BE2C (cell line): ENCODE results near the gene ARHGEF26.

Source experiments
- DNase-seq: peaks from one replicate; pipeline ENCODE4 v3.0.0-alpha.2; 2020
- H3K27me3 ChIP-seq: fragments of 250-450 bp; sonication (Bioruptor Pico); 2 replicates; pipeline ENCODE4 v1.5.1; 2020; ENCODE audit warnings: mild to moderate bottlenecking
- H3K36me3 ChIP-seq: fragments of 250-450 bp; sonication (Bioruptor Pico); 2 replicates; pipeline ENCODE4 v1.5.1; 2020; ENCODE audit warnings: mild to moderate bottlenecking
- H3K4me1 ChIP-seq: fragments of 250-450 bp; sonication (Bioruptor Pico); 2 replicates; pipeline ENCODE4 v1.5.1; 2020
- H3K4me3 ChIP-seq: 2 replicates; pipeline ENCODE4 v1.5.1; 2011; ENCODE audit warnings: low read depth, low read length
- H3K9me3 ChIP-seq: fragments of 250-450 bp; sonication (Bioruptor Pico); 2 replicates; pipeline ENCODE4 v1.5.1; 2020
- TF ChIP-seq, protein P1 (sequence below): IDR thresholded peaks from 2 replicates; pipeline ENCODE4 v1.5.1; 2012; ENCODE audit warnings: mild to moderate bottlenecking, low read depth, low read length

The ARHGEF26 gene

GRCh38 chr3:154098376-154098775 is 22.8 kb upstream of the ARHGEF26 start:
- H3K27me3 ChIP-seq: no peaks in the 10 kb centered on the region
- H3K4me3 ChIP-seq: no peak overlapping the region
- DNase-seq: no peak
- H3K36me3 ChIP-seq: no peaks in the 10 kb centered on the region
- H3K9me3 ChIP-seq: no peaks in the 10 kb centered on the region
- TF ChIP-seq, protein P1, sequence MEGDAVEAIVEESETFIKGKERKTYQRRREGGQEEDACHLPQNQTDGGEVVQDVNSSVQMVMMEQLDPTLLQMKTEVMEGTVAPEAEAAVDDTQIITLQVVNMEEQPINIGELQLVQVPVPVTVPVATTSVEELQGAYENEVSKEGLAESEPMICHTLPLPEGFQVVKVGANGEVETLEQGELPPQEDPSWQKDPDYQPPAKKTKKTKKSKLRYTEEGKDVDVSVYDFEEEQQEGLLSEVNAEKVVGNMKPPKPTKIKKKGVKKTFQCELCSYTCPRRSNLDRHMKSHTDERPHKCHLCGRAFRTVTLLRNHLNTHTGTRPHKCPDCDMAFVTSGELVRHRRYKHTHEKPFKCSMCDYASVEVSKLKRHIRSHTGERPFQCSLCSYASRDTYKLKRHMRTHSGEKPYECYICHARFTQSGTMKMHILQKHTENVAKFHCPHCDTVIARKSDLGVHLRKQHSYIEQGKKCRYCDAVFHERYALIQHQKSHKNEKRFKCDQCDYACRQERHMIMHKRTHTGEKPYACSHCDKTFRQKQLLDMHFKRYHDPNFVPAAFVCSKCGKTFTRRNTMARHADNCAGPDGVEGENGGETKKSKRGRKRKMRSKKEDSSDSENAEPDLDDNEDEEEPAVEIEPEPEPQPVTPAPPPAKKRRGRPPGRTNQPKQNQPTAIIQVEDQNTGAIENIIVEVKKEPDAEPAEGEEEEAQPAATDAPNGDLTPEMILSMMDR: no peak
- H3K4me1 ChIP-seq: no peaks in the 10 kb centered on the region

GRCh38 chr3:154100556-154100955 is 20.6 kb upstream of the ARHGEF26 start:
- Histone ChIP-seq H3K27me3 (no peaks in the 10 kb centered on the region), H3K9me3 (no peaks in the 10 kb centered on the region), H3K4me1 (no peaks in the 10 kb centered on the region), H3K36me3 (no peaks in the 10 kb centered on the region), H3K4me3 (no peak overlapping the region)
- no peak for DNase-seq
- TF ChIP-seq, protein P1: no peak

- Histone ChIP-seq H3K4me3 (no peak overlapping the region), H3K4me1 (no peaks in the 10 kb centered on the region), H3K36me3 (no peaks in the 10 kb centered on the region), H3K9me3 (no peaks in the 10 kb centered on the region), H3K27me3 (no peaks in the 10 kb centered on the region)
- TF ChIP-seq, protein P1: no peak
- DNase-seq: no peak
Observed at GRCh38 chr3:154101250-154101649, 19.9 kb upstream of the ARHGEF26 start.

DNA sequence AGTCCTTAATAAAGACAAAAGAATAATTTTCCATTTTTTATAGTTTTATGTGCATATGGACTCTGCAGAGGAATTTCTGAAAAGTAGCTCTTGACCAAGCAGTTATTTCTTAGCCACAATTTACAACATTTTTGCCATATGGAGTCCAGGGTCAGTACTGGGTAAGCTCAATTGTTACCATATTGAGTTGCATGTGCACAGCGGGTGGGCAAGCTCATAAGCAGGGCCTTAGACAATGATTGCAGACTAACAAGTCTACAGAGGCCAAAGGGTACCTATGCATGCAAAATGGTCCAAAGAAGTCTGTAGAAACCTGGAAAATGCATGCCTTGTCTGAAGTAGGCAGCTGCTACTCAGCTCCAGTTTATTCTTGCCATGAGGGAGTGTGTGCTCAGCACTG is 19.0 kb upstream of the ARHGEF26 start:
- TF ChIP-seq, protein P1: no peak
- no peak for DNase-seq

GRCh38 chr3:154105218-154105975 is 15.8 kb upstream of the ARHGEF26 start:
- H3K4me3 ChIP-seq: no peak overlapping the region
- TF ChIP-seq, protein P1: no peak
- no peaks in the 10 kb centered on the region for H3K36me3 ChIP-seq
- H3K4me1 ChIP-seq: no peaks in the 10 kb centered on the region
- no peak for DNase-seq
- H3K27me3 ChIP-seq: no peaks in the 10 kb centered on the region
- H3K9me3 ChIP-seq: no peaks in the 10 kb centered on the region

More for the DNA sequence above, 19.0 kb upstream of the ARHGEF26 start:
- no peak overlapping the region for H3K4me3 ChIP-seq
- H3K4me1 ChIP-seq: no peaks in the 10 kb centered on the region
- H3K9me3 ChIP-seq: no peaks in the 10 kb centered on the region
- no peaks in the 10 kb centered on the region for H3K27me3 ChIP-seq
- H3K36me3 ChIP-seq: no peaks in the 10 kb centered on the region

GRCh38 chr3:154111365-154111935 is 9.7 kb upstream of the ARHGEF26 start:
- no peaks in the 10 kb centered on the region for H3K9me3 ChIP-seq
- no peak for DNase-seq
- no peak overlapping the region for H3K4me3 ChIP-seq
- TF ChIP-seq, protein P1: no peak
- H3K27me3 ChIP-seq: peaks cover 4% of the 10 kb centered on the region; the same call in 1 of the 2 replicates
- no peaks in the 10 kb centered on the region for H3K36me3 ChIP-seq
- H3K4me1 ChIP-seq: no peaks in the 10 kb centered on the region
